Renal pelvis (tissue), 4 donors: ENCODE results near the gene TCF20. TPM values are rescaled to one million over a fixed set of nuclear protein-coding genes. Genes with fewer than 3 reads are reported as not detected.
A peak's percentile ranks its signal among the peaks of the same experiment; 100 is the strongest.

Source experiments
- DNase-seq: peaks from one replicate; pipeline ENCODE4 v3.0.0-alpha.2; 2013
- polyA plus RNA-seq, 3 donors: library from polyadenylated mRNA; unstranded; fragments of 120-200 nt; gene quantifications; one replicate each; pipeline ENCODE4 v1.2.1, GENCODE V29; 2013; ENCODE audit not compliant: insufficient read length in 3 of 3

Gene TCF20
- polyA plus RNA-seq, 3 donors: 28.7 to 29.5 (median 29.2) TPM

DNA sequence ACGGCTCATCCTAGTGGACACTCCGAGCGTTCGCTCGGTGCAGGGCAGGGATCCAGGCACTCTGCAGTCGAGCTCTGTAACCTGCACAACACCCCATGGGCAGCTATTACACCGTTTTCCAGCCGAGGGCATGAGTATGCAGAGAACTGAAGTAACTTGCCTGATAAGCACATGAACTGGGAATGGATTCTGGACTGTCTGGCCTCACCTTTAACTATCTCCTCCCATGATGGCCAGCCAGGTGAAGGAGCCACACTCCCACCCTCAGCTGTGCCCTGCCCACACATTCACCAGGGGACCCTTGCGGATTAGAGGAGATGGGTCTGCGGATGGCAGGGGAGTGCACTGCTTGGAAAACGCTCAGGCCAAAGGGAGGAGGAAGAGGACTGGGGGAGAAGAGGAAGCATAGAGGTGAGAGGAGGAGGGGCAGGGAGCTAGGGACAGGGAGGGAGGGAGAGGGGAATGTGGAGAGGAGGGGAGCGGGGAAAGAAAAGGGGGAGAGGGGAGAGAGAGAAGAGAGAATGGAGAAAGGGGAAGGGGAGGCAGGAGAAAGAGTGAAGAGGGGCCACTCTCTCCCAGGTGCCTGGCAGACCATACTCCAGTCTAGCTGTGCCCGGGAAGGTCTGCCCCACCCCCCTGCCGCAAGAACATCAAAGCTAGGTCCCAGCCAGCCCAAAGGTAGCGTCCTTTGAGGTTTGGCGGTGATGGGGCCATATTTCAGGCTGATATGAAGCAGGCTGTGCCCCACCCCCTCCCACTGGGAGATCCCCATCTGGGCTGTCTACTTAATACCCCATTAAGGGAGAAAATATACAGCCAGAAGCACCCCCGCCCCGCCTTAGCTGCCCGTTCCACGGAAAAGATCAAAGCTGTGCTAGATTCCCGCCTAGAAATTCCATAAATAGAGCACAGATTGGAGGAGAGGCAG is 33.2 kb upstream of the TCF20 start:
- DNase-seq: peak; percentile 75

- no peak for DNase-seq
Measured at GRCh38 chr22:42301742-42302102, 31.3 kb upstream of the TCF20 start.

DNA sequence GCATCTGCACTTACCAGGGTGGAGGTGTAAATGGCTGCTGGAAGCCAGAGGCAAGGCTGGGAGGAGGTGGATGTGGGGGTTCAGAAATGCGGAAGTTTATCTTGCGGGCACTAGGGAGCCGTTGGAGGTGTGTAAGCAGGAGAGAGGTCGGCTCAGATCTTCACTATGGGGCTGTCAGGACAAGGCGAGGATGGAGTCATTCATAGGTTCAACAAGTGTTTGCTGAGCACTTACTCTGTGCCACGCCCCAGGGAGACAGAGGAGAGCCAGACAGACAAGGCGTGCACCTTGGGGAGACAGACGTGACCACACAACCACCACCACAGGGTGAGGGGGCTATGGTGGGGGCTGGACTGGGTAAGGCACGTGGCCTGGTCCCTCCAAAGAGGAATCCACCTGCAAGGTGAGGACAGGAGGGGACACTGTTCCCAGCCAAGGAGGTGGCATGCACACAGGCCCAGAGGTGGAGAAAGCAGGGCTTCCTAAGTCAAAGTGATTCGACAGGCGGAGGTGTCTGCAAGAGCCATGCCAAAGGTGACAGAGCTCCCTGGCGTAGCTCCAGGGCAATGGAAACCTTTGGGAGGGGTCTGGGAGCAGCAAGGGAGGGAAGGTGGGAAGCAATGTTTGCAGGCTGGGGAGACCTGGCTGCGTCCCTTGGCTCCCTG is 30.8 kb upstream of the TCF20 start:
- no peak for DNase-seq

- no peak for DNase-seq
Measured at GRCh38 chr22:42300259-42301076, 30.0 kb upstream of the TCF20 start.

GRCh38 chr22:42299586-42300258 is 29.3 kb upstream of the TCF20 start:
- DNase-seq: peak; percentile 51

- no peak for DNase-seq
Measured at GRCh38 chr22:42298746-42299145, 28.3 kb upstream of the TCF20 start.

DNA sequence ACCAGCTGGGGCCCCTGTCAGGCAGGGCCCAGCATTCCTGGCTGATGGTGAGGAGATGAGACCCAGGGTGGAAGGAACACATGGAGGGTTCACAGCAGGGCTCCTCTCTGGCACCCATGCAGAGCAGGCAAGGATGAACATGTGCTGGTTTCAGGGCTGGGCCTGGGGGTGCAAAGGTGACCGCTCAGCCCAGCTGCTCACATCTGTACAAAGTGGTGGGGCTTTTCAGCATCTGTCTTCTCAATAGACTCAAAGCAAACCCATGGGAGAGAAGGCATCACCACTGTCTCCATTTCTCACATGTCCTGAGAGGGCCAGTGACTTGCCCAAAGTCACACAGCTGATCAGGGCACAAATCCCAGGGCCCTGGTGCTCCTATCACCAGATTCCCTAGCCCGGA is 27.3 kb upstream of the TCF20 start:
- no peak for DNase-seq

- no peak for DNase-seq
Measured at GRCh38 chr22:42296883-42297282, 26.4 kb upstream of the TCF20 start.

DNA sequence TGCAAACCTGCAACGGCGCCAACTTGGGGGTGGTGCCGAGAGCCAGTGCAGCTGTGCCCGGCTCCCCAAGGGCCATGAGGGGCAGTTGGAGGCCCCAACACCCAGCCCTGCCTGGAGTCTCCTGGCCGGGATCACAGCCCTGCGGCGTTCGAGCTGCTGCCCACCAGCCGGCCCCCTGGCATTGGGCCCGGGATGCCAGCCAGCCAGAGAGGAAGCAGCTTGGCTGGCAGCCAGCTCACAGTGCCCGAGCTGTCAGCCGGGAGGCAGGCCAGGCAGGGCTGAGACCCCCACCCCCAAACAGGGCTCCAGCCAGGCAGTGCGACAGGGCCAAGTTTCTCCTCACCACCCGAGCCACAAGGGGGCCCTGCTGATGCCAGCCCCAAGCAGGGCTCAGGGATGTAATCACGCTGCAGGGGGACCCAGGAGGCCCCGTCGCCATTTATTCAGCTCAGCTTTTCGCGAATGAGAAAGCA is 26.0 kb upstream of the TCF20 start:
- no peak for DNase-seq

DNA sequence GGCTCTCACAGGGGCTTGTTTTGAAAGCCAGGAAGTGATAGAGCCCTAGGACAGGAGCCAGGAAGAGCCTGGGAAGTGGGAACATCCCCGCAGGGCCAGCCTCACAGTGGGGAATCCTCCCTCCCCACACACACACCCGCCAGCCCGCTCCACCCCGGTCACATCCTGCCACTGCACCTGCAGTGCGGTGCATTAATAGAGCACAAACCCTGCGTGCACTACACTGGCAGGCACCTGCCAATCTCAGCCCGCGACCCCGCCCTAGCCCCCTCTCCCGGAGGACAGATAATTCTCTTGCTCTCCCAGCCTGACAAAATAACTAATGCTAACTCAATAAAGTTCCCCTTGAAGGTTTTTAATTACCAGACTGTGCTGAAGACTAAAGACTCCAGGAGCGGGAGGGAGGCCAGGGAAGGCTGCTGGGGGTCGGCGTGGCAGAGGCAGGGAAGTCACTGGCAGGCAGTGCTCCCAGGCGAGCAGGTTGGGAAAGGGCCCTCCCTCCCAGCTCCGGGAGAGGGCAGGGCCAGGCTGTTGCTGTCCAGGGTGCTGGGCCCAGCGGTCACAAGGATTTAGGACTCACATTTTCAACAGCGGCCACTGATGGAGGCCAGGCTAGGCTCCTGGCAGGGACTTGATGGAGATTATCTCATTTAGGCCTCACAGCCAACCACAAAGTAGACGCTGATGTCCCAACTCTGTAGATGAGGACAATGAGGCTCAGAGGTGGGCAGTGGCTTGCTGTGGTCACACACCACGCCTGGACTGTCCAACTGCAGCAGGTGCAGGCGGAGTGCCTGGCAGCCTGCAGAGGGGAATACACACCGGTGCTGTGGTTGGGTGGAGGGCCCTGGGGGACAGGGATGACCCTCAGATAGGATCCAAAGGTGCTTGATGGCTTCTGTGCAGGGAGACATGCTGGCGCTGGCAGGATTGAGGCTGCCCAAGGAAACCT is 23.9 kb upstream of the TCF20 start:
- DNase-seq: peak; percentile 72

GRCh38 chr22:42292732-42293520 is 22.5 kb upstream of the TCF20 start:
- no peak for DNase-seq

GRCh38 chr22:42291287-42291686 is 20.8 kb upstream of the TCF20 start:
- DNase-seq: no peak

DNA sequence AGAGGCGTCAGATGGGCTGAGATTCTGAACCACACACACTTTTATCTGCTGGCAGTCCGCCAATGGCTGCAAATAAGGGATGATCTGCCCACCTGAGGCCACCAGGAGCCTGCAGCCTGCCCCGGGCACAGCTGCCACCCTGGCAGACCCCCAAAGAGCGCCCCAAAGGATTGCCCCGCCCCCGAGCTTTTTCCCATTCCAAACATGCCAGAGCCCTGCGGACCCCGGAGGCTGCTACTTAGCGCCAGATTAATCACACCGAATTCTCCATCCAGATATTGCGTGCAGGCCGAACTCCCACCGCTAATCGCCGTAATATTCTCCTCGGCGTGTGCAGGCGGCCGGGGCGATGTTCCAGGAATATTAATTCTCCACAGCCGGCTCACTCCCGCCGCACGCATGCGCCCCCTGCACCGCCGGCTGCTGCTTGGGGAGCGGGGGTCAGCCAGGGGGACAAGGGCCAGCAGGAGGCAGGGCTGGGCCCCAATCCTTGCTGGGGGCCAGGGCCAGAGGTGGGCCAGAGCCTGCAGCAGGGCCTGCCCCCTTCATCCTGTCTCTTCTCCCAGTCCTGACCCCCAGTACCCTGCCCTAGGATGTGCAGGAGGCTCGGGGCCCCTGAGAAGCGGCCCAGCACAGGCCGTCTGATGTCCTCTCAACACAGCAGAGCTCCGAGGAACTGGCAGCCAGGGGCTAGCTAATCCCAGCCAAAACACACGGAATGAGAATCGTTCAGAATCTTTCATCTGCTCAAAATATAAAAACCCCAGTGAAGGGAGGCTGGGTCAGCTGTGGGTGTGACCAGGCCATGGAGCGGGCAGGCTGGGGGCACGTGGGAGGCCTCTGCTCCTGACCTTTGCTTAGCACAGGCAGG is 19.5 kb upstream of the TCF20 start:
- DNase-seq: no peak

- DNase-seq: no peak
Measured at GRCh38 chr22:42288791-42289190, 18.3 kb upstream of the TCF20 start.

DNA sequence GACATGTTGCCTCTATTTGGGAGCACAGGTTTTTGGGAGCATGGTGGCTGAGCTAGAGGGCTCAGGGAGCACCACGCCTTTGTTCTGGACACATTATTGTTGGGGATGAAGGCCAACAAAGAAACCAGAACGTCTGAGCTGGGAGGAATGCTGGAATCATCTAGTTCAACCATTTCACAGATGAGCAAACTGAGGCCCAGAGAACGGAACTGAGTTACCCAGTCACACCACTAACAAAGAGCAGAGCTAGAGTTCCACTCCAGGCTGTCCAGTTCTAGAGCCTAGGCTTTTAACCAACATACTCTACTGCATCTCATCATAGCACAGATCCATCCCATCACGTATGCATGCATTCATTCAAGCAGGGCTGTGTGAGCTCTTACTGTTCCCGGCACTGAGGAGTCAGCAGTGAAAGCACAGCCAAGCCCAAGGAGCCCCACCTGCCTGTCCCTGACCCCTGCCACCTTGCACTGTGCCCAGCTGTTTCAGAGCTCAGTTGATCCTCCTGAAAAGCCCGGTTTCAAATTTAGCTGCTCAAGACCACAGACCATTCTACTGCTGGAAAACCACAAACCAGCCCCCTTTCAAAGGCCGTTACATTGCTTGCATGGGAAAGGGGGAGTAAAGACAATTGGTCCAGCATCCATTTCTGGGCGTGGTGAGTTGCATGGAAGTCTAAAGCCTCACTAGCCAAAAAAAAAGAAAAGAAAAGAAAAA is 16.9 kb upstream of the TCF20 start:
- no peak for DNase-seq

GRCh38 chr22:42286205-42286604 is 15.8 kb upstream of the TCF20 start:
- DNase-seq: no peak

GRCh38 chr22:42285604-42286003 is 15.2 kb upstream of the TCF20 start:
- no peak for DNase-seq

DNA sequence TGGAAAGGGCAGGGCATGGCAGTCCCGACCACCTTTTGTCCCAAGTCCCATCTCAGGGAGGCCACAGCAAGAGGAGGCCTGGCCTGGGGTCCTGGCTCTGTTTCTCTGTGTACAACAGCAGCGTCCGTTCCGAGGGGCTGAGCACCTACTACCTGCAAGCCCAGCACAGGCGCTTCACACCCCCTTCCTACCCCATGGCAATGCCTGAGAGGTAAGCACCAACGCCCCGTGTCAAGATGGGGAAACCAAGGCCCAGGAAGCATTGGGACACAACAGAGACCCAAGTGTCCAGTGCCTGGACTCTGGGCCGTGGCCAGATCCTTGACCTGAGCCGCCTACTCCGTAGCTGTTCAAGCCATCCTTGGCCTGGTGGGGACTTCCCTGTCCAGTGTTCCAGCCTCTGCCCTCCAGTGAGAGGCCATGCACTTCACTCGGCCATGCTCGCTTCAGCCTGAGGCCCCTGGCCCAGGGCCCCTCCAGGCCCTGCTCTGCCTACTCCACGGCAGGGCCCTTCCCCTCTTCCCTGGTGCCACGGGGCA is 14.3 kb upstream of the TCF20 start:
- DNase-seq: no peak
